Measurements from ENCODE around the gene CHRNA4.

CHRNA4 gene

DNA sequence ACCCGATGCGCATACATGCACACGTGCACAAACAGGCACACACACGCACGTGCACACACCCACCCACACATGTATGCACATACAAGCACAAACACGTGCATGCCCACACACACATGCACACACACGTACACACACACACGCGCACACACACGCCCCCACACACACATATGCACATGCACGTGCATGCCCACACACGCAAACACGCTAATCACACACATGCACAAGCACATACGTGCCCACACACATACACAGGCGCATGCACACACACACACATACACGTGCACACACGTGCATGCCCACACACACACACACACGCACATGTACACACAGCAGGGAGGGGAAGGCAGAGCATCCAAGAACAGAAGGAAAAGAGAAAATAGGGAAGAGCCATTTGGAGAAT, 26.8 kb upstream of the CHRNA4 start:
- TF ChIP-seq, protein P1, sequence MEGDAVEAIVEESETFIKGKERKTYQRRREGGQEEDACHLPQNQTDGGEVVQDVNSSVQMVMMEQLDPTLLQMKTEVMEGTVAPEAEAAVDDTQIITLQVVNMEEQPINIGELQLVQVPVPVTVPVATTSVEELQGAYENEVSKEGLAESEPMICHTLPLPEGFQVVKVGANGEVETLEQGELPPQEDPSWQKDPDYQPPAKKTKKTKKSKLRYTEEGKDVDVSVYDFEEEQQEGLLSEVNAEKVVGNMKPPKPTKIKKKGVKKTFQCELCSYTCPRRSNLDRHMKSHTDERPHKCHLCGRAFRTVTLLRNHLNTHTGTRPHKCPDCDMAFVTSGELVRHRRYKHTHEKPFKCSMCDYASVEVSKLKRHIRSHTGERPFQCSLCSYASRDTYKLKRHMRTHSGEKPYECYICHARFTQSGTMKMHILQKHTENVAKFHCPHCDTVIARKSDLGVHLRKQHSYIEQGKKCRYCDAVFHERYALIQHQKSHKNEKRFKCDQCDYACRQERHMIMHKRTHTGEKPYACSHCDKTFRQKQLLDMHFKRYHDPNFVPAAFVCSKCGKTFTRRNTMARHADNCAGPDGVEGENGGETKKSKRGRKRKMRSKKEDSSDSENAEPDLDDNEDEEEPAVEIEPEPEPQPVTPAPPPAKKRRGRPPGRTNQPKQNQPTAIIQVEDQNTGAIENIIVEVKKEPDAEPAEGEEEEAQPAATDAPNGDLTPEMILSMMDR (IDR thresholded peaks at IDR 0.05; ENCODE audit: insufficient read depth, missing control alignments), result no peak
- FAIRE-seq, result no peak

DNA sequence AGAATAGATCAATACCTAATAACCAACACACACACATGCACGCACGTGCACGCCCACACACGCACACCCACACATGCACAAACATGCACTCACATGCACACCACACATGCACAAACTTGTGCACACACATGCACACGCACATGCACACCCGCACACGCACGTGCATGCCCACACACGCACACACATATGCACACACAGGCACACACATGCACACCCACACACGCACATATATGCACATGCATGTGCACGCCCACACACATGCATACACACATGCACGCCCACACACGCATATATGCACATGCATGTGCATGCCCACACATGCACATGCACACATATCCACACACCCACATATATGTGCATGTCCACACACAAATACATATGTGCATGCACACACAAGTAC, 26.2 kb upstream of the CHRNA4 start:
- TF ChIP-seq, protein P1 (IDR thresholded peaks at IDR 0.05; ENCODE audit: insufficient read depth, missing control alignments), result no peak
- DNase-seq (ENCODE audit: insufficient read length, low spot score) (no peak), FAIRE-seq (no peak)

More for the DNA sequence above, 26.8 kb upstream of the CHRNA4 start:
- no peak for DNase-seq (ENCODE audit: insufficient read length, low spot score)

DNA sequence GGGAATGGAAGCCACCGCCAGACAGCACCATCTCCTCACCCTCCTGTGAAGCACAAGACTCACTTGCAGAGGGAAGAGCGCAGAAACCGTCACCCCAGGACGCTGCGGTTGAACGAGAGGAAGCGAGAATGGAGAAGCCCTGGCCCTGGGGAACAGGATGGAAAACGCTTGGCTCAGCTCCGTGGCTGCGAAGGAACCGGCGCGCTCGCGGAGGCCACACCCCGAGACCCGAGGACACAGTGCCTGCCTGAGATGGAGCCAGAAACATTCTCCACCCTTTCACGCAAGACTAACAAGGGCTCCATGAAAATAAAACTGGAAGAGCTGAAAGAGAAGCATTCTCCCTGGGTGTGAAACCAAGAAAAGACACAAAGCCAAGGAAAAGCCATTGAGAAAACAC, 25.3 kb upstream of the CHRNA4 start:
- TF ChIP-seq, protein P1 (IDR thresholded peaks at IDR 0.05; ENCODE audit: insufficient read depth, missing control alignments), result no peak
- DNase-seq (ENCODE audit: insufficient read length, low spot score) (no peak), FAIRE-seq (no peak)

DNA sequence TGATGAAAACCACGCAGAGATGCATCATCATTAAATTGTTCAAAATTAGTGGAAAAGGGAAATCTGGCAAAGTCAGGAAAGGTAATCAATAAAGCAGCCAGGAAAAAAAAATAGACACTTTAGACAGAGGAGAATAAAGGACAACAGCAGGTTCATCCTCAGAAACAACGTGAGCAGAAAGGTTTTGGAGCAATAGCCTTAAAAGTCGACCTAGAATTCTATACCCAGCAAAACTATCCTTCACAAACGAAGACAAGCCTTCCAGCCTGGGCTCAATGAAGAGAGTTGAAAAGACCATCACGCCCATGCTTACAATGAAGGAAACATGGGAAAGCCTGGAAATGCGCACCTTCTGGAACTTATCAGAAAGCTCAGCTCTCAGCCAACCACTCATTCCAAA, 24.7 kb upstream of the CHRNA4 start:
- DNase-seq (ENCODE audit: insufficient read length, low spot score) (no peak), FAIRE-seq (no peak)
- TF ChIP-seq, protein P1 (IDR thresholded peaks at IDR 0.05; ENCODE audit: insufficient read depth, missing control alignments), result no peak

DNA sequence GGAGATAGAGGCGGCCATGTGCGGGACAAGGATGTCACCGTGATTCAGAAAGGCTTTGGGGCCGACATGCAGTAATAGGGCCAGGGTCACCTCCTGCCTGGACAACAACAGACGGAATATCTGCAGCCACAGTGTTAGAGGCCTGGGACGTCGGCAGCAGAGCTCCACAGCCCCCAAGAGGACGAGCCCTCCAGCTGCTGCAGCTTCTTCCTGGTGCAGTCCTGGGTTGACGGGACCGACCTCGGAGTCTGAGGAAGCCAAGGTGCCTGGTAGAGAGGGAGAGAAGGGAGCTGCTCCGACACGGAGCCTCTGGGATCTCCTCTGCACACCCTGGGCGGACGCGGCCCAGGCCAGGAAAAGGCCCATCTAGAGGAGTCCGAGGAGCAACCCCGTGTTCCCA, 23.2 kb upstream of the CHRNA4 start:
- FAIRE-seq (no peak), DNase-seq (ENCODE audit: insufficient read length, low spot score) (no peak)
- TF ChIP-seq, protein P1 (IDR thresholded peaks at IDR 0.05; ENCODE audit: insufficient read depth, missing control alignments), result no peak

DNA sequence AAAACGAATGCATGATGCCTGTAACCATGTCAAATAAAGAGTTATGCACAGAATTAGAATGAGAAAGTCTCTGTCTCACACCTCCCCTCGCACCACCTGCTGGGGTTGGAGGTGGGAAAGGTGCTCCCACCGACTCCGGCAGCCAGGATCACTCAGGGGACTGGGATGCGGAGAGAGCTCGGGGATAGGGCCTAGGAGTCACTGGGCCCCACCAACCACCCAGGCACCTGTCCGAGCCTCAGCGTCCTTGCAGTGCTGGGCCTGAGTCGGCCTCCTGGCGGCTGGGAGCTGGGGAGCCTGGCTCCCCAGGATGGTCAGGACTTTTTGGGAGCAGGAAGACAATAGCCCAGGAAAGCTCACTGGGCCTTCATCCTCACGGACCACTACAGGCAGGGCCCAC, 22.4 kb upstream of the CHRNA4 start:
- no peak for DNase-seq (ENCODE audit: insufficient read length, low spot score)
- TF ChIP-seq, protein P1 (IDR thresholded peaks at IDR 0.05; ENCODE audit: insufficient read depth, missing control alignments), result no peak
- no peak for FAIRE-seq

DNA sequence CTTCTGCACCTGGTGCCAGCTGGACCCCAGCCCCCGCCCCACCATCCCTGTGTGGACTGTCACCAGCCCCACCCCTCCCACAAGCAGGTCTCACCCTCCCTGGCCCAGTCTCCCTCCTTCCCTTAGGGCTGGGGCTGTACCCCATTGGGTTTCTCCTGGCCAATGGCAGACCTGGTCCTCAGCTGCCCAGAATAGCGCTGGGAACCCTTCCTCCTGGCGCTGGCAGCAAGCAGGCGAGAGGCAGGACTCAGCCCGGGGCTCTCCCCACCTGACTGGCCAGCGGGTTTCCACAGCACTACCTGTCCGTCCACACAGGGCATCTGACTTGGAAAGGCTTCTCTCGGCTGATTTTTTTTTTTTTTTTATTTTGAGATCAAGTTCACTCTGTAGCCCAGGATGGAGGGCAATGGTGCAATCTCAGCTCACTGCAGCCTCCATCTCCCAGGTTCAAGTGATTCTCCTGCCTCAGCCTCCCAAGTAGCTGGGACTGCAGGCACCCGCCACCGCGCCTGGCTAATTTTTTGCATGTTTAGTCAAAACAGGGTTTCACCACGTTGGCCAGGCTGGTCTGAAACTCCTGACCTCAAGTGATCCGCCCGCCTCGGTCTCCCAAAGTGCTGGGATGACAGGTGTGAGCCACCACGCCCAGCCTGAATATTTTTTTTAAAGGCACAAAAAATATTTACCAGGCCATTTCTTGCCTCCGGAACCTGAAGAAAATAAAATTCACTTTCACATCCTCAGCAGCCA, 21.6 kb upstream of the CHRNA4 start:
- TF ChIP-seq, protein P1 (IDR thresholded peaks at IDR 0.05; ENCODE audit: insufficient read depth, missing control alignments), result no peak
- DNase-seq (ENCODE audit: insufficient read length, low spot score) (no peak), FAIRE-seq (no peak)
